ENCODE results near the gene RBM15. TPM values are rescaled to one million over a fixed set of nuclear protein-coding genes. Genes with fewer than 3 reads are reported as not detected.

The RBM15 gene
- total RNA-seq, 1 donor from 2014 or later, result 31.9 TPM

DNA sequence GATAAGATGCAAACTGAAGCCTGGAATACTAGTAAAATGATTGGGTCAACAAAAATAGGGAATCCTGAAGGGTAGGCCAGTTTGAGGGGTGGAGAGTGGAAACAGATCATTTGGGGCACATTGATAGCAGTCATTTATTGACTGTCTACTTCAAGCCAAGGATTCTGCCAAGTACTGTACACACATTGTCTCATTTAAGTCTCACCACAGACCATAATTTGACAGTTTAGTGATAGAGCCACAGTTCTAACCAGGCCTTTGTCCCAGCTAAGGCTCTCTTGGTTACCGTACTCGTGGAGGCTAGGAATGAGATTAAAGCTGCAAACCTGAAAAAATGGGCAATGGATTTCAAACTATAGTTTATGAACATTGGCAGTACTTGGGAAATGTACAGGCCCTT lies 11.2 kb downstream of the RBM15 start:
- H3K36me3 Mint-ChIP-seq (ENCODE audit: insufficient read depth), result peaks cover 9% of the 10 kb centered on the region
- DNase-seq (ENCODE audit: low spot score, unreplicated experiment), result no peak
- H3K4me1 Mint-ChIP-seq (ENCODE audit: low read depth), result peaks cover 42% of the 10 kb centered on the region
- H3K4me3 Mint-ChIP-seq (ENCODE audit: low read depth), result no peak overlapping the region
- no peaks in the 10 kb centered on the region for H3K9me3 Mint-ChIP-seq (ENCODE audit: low read depth)
- no peak overlapping the region for H3K27ac Mint-ChIP-seq
- TF ChIP-seq, protein P1, sequence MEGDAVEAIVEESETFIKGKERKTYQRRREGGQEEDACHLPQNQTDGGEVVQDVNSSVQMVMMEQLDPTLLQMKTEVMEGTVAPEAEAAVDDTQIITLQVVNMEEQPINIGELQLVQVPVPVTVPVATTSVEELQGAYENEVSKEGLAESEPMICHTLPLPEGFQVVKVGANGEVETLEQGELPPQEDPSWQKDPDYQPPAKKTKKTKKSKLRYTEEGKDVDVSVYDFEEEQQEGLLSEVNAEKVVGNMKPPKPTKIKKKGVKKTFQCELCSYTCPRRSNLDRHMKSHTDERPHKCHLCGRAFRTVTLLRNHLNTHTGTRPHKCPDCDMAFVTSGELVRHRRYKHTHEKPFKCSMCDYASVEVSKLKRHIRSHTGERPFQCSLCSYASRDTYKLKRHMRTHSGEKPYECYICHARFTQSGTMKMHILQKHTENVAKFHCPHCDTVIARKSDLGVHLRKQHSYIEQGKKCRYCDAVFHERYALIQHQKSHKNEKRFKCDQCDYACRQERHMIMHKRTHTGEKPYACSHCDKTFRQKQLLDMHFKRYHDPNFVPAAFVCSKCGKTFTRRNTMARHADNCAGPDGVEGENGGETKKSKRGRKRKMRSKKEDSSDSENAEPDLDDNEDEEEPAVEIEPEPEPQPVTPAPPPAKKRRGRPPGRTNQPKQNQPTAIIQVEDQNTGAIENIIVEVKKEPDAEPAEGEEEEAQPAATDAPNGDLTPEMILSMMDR (IDR thresholded peaks at IDR 0.05; ENCODE audit: unreplicated experiment), result no peak
- H3K27me3 Mint-ChIP-seq, result no peaks in the 10 kb centered on the region

DNA sequence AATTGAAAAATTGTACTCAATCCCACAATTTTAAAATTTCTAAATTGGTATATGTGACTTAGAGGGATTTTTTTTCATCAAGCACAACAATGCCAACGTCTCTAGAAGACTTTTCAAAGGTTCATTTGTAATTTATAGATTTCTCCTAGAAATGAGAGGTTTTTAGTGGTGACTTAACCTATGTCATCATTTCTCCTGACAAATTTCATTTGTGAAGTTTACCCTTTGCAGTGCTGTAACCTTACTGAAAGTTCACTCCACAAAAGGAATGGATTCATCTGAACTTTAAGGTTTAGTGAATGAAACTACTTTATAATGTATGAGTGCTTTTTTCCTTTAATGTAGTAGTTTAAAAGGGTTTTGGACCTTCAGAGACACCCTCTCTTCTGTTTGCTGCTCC lies 16.1 kb downstream of the RBM15 start:
- no peak for DNase-seq (ENCODE audit: low spot score, unreplicated experiment)
- H3K27ac Mint-ChIP-seq, result peak overlapping the region; percentile 74
- TF ChIP-seq, protein P1 (IDR thresholded peaks at IDR 0.05; ENCODE audit: unreplicated experiment), result no peak
- H3K4me3 Mint-ChIP-seq (ENCODE audit: low read depth), result no peak overlapping the region
- peaks cover 21% of the 10 kb centered on the region for H3K4me1 Mint-ChIP-seq (ENCODE audit: low read depth)
- no peaks in the 10 kb centered on the region for H3K9me3 Mint-ChIP-seq (ENCODE audit: low read depth)
- H3K27me3 Mint-ChIP-seq, result no peaks in the 10 kb centered on the region
- peaks cover 4% of the 10 kb centered on the region for H3K36me3 Mint-ChIP-seq (ENCODE audit: insufficient read depth)

DNA sequence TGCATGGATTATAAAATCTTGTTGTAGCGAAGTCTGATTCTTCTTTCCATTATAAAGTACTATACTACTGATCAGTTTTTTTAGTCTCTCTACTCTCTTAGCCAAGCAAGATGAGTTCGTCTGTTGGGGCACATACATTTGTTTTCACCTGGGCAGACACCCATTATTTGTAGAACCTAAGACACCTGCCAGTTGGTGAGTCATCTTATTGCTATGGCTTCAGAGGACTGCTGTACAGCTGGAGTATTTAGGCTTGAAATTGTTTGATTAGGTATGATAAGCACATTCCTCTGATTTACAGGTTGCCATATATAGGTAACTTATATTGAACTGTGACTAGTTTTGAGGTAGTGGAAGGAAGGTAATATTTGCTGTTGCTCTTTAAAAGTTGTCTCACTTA lies 17.2 kb downstream of the RBM15 start:
- Mint-ChIP-seq H3K36me3 (ENCODE audit: insufficient read depth) (peaks cover 6% of the 10 kb centered on the region), H3K4me1 (ENCODE audit: low read depth) (peaks cover 17% of the 10 kb centered on the region), H3K27ac (peak overlapping the region; percentile 67), H3K27me3 (no peaks in the 10 kb centered on the region), H3K9me3 (ENCODE audit: low read depth) (no peaks in the 10 kb centered on the region), H3K4me3 (ENCODE audit: low read depth) (no peak overlapping the region)
- DNase-seq (ENCODE audit: low spot score, unreplicated experiment), result no peak
- TF ChIP-seq, protein P1 (IDR thresholded peaks at IDR 0.05; ENCODE audit: unreplicated experiment), result no peak

DNA sequence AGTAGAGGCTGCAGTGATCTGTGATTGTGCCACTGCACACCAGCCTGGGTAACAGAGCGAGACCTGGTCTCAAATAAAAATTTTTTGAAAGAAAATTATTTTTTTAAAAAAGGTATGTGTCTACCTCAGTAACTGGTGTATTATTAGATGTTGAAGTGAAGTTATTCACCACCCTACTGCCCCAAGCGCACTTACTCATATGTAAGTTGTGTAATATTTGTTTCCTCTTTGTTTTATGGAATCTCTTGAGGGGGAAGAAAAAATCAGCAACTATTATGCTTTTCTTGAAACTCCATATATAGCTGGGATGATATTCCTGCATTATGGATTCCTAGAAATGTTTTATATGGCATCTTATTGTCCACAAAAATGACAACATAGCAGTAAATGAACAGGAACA lies 21.3 kb downstream of the RBM15 start:
- Mint-ChIP-seq H3K4me1 (ENCODE audit: low read depth) (peaks cover 12% of the 10 kb centered on the region), H3K36me3 (ENCODE audit: insufficient read depth) (peaks cover 11% of the 10 kb centered on the region), H3K27ac (no peak overlapping the region), H3K9me3 (ENCODE audit: low read depth) (no peaks in the 10 kb centered on the region), H3K4me3 (ENCODE audit: low read depth) (no peak overlapping the region), H3K27me3 (no peaks in the 10 kb centered on the region)
- DNase-seq (ENCODE audit: low spot score, unreplicated experiment), result no peak
- TF ChIP-seq, protein P1 (IDR thresholded peaks at IDR 0.05; ENCODE audit: unreplicated experiment), result no peak

DNA sequence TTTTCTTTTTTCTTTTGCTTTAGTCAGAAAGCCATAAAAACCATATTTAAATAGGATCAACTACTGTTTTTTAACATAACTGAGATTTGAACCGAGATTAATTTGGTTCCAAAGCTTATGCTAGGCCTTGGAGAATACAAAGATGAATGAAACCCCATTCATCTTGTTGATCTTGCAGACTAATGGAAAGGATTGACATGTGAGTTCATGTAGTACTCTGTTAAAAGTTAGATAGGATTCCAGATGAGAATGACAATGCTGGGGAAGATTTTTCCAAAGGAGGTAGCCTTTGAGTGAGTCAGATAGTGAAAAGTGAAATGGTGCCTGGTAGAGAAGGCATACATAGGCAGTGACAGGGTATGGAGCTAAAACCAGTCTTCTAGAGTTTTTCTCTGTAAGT lies 22.7 kb downstream of the RBM15 start:
- Mint-ChIP-seq H3K36me3 (ENCODE audit: insufficient read depth) (peaks cover 9% of the 10 kb centered on the region), H3K9me3 (ENCODE audit: low read depth) (no peaks in the 10 kb centered on the region), H3K4me3 (ENCODE audit: low read depth) (no peak overlapping the region), H3K27me3 (no peaks in the 10 kb centered on the region), H3K4me1 (ENCODE audit: low read depth) (peaks cover 2% of the 10 kb centered on the region), H3K27ac (no peak overlapping the region)
- TF ChIP-seq, protein P1 (IDR thresholded peaks at IDR 0.05; ENCODE audit: unreplicated experiment), result no peak
- no peak for DNase-seq (ENCODE audit: low spot score, unreplicated experiment)

Measured in progenitor cell of endocrine pancreas (in vitro differentiated cells).